Epithelial cell of proximal tubule (primary cell): ENCODE data around the gene GSAP. TPM values are rescaled to one million over a fixed set of nuclear protein-coding genes. Genes with fewer than 3 reads are reported as not detected.

ENCODE experiments used
- DNase-seq: peaks from one replicate; pipeline ENCODE4 v3.0.0-alpha.2; 2011; ENCODE audit warnings: low read depth
- H3K4me3 ChIP-seq: 2 replicates; pipeline ENCODE4 v1.5.1; 2011; ENCODE audit warnings: low read depth, mild to moderate bottlenecking, low read length
- CTCF ChIP-seq: conservative IDR thresholded peaks from 2 replicates; pipeline ENCODE4 v1.5.1; 2012; ENCODE audit warnings: low read depth, mild to moderate bottlenecking, low read length
- total RNA-seq: library from RNA; depleted of rRNA; stranded (reverse); fragments of >200 nt; gene quantifications from 2 replicates; pipeline ENCODE4 v1.2.3, GENCODE V29; 2015

Gene GSAP
- total RNA-seq, 1 donor from 2014 or later, result 1.2 TPM

DNA sequence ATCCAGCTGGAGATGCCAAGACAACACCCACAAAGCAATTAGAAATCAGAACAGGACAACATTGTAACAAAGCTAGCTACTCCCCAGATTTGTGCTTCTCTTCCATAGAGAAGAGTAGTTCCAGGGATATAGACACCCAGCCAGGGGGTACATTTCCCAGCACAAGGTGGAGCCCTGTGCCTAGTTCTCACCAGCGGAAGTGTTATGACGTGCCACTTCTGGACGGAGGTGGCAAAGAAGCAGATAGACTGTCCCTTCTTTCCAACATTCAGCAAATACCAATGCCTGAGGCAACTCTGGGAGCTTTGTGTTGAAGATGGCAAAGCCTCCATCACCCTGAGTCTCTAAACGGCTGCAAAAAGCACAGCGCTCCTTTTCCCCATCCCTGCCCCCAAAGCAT, 23.4 kb upstream of the GSAP start:
- peak; percentile 61 for TF ChIP-seq CTCF
- DNase-seq, result no peak

DNA sequence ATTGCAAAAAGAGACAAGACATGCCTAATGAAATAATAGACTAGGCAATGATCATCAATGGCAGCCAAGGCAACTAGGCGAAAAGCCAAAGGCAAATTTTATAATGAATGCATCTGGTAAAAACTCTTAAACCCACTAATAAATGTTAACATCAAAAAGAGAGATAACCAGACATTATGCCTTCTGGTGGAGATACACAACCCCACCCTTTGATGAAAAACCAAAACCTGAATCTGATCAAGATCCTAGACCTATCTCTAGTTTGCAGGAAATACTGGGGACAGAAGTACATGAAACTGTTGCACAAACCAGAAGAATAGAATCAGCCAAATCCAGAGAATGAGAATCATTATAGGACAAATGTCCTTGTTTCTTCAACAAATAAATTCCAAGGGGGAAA, 22.0 kb upstream of the GSAP start:
- TF ChIP-seq CTCF, result no peak
- H3K4me3 ChIP-seq, result no peak overlapping the region
- DNase-seq, result no peak

More for the DNA sequence above, 23.4 kb upstream of the GSAP start:
- no peak overlapping the region for H3K4me3 ChIP-seq

GRCh38 chr7:77434570-77435275, 18.6 kb upstream of the GSAP start:
- no peak for TF ChIP-seq CTCF
- no peak overlapping the region for H3K4me3 ChIP-seq

DNA sequence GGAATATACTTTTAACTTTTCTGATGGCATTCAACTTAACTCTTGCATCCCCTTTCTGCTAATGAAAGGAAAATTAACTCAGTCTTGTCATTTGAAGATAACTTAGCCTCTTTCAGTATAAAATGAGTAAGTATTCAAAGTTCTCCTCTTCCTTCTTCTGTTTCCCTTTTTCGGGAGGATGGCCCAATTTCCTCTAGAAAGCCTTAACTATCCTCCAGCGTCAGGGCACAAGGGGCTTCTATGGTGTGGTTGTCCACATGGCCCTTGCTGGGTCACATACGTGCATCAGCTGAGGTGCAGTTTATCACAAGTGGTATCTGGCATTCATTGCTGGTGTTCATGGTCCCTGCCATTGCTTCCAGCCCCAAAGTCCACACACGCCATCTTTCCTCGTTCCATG, 17.8 kb upstream of the GSAP start:
- TF ChIP-seq CTCF, result no peak

More at GRCh38 chr7:77434570-77435275, 18.6 kb upstream of the GSAP start:
- DNase-seq, result no peak

DNA sequence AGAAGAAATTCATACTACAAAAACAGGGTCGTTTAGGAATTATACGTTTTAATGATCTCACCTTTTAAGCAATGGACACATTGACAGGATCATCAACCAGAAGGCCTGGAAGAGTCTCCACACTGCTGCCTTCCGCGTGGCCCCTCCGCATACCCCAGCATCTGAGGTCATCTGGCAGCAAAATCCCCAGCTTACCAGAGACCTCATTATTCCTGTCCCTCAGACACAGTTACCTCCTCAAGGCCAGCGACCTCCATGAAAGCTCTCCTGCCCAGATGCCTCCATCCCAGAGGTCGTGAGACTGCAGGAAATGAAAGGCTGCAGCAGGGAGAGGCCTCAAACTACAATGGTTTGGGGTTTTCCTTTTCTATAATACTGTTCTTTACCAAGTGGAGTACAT, 14.8 kb upstream of the GSAP start:
- DNase-seq, result no peak
- no peak for TF ChIP-seq CTCF
- H3K4me3 ChIP-seq, result no peak overlapping the region

More for the DNA sequence above, 17.8 kb upstream of the GSAP start:
- no peak for DNase-seq
- H3K4me3 ChIP-seq, result no peak overlapping the region

DNA sequence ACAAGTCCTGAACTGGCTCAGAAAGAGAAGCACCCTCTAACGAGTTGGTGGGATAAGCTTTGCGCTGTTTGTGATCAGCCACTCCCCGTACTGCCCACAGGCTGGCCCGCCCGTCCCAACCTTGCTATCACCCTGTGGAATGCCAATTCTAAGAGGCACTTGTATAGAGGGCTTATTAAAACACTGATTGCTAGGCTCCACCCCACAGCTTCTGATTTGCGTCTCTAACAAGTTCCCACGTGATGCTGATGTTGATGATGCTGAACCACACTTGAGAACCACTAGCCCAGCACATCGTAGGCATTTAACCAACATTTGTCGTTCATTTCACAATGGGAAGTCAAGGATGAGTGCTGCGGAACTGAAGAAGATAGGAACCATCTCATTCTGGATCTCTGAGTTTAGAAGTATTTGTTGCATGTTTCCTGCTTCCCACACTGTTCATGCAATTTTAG, 12.7 kb upstream of the GSAP start:
- no peak for TF ChIP-seq CTCF
- H3K4me3 ChIP-seq, result no peak overlapping the region
- no peak for DNase-seq
